OCI-LY1 (cell line): ENCODE data around the gene STRBP.

Experiments
- H2AFZ ChIP-seq: fragments of 200-600 bp; sonication (generic), shearing (Covaris generic); 2 replicates; pipeline ENCODE4 v1.6.0; 2014; ENCODE audit warnings: antibody characterized with exemption, mild to moderate bottlenecking, low read length
- H3F3A ChIP-seq: fragments of 200-600 bp; sonication (generic), shearing (Covaris generic); 2 replicates; pipeline ENCODE4 v1.6.0; 2014; ENCODE audit warnings: mild to moderate bottlenecking, antibody characterized with exemption, low read length, moderate library complexity; ENCODE audit not compliant: insufficient read depth
- H3K27ac ChIP-seq: fragments of 200-600 bp; sonication (generic); 2 replicates; pipeline ENCODE4 v1.5.1; 2014; ENCODE audit warnings: low read length, mixed run types, mild to moderate bottlenecking, low read depth; ENCODE audit not compliant: poor library complexity, severe bottlenecking
- H3K27me3 ChIP-seq: fragments of 200-600 bp; sonication (generic); 2 replicates; pipeline ENCODE4 v1.6.0; 2014; ENCODE audit warnings: antibody characterized with exemption, mild to moderate bottlenecking, low read length, moderate library complexity; ENCODE audit not compliant: insufficient read depth
- H3K36me3 ChIP-seq: fragments of 200-600 bp; sonication (generic); 2 replicates; pipeline ENCODE4 v1.6.1; 2014; ENCODE audit warnings: mild to moderate bottlenecking, antibody characterized with exemption, low read length, moderate library complexity, mixed read lengths; ENCODE audit not compliant: insufficient read depth
- H3K4me1 ChIP-seq: fragments of 200-600 bp; sonication (generic); 2 replicates; pipeline ENCODE4 v1.5.1; 2014; ENCODE audit warnings: mild to moderate bottlenecking, low read length, moderate library complexity; ENCODE audit not compliant: insufficient read depth, severe bottlenecking
- H3K4me2 ChIP-seq: fragments of 200-600 bp; sonication (generic), shearing (Covaris generic); 2 replicates; pipeline ENCODE4 v1.6.1; 2014; ENCODE audit warnings: low read length
- H3K4me3 ChIP-seq: fragments of 200-600 bp; sonication (generic); 2 replicates; pipeline ENCODE4 v1.5.1; 2014; ENCODE audit warnings: low read length, low read depth, mild to moderate bottlenecking, mixed read lengths; ENCODE audit not compliant: poor library complexity, severe bottlenecking
- H3K79me2 ChIP-seq: fragments of 200-600 bp; shearing (Covaris generic); 2 replicates; pipeline ENCODE4 v1.6.1; 2016; ENCODE audit warnings: mixed run types, low read length, mixed read lengths; ENCODE audit not compliant: insufficient read depth
- H3K9ac ChIP-seq: fragments of 200-600 bp; sonication (generic), shearing (Covaris generic); 2 replicates; pipeline ENCODE4 v1.6.1; 2014; ENCODE audit warnings: mild to moderate bottlenecking, low read length, mixed read lengths
- H3K9me2 ChIP-seq: fragments of 200-600 bp; sonication (generic), shearing (Covaris generic); 2 replicates; pipeline ENCODE4 v1.6.1; 2014; ENCODE audit warnings: low read depth, mild to moderate bottlenecking, low read length, mixed read lengths
- H3K9me3 ChIP-seq: fragments of 200-600 bp; shearing (Covaris generic); 2 replicates; pipeline ENCODE4 v1.6.1; 2014; ENCODE audit warnings: low read length, mixed read lengths
- H4K20me1 ChIP-seq: fragments of 200-600 bp; sonication (generic), shearing (Covaris generic); 2 replicates; pipeline ENCODE4 v1.6.0; 2016; ENCODE audit warnings: mild to moderate bottlenecking, low read length; ENCODE audit not compliant: insufficient read depth
- CTCF ChIP-seq: fragments of 200-600 bp; sonication (generic), shearing (Covaris generic); IDR thresholded peaks from 2 replicates; pipeline ENCODE4 v1.5.1; 2017; ENCODE audit warnings: mild to moderate bottlenecking, antibody characterized with exemption, low read length, moderate library complexity, mixed read lengths
- EZH2 ChIP-seq: fragments of 200-600 bp; sonication (generic), shearing (Covaris generic); IDR thresholded peaks from 2 replicates; pipeline ENCODE4 v1.8.0; 2017; ENCODE audit warnings: borderline replicate concordance, mixed run types, mild to moderate bottlenecking, antibody characterized with exemption, low read length, moderate library complexity, mixed read lengths

Gene STRBP

DNA sequence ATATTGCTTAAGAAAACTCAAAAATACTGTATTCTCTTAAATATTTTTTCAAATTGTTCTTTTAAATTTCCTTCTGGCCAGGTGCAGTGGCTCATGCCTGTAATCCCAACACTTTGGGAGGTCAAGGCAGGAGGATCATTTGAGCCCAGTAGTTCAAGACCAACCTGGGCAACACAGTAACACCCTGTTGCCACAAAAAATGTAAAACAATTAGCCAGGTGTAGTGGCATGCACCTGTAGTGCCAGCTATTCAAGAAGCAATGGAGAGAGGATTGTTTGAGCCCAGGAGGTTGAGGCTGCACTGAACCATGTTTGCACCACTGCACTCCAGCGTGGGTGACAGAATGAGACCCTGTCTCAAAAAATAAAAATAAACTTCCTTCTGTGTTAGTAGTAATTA is 94.3 kb downstream of the STRBP start:
- Histone ChIP-seq H3K4me2 (peak overlapping the region; percentile 72), H3K27me3 (no peaks in the 10 kb centered on the region), H3K9me2 (no peaks in the 10 kb centered on the region), H3F3A (peaks cover 10% of the 10 kb centered on the region; the same call in 1 of the 2 replicates), H3K4me3 (peak overlapping the region; percentile 26), H3K79me2 (peaks cover 19% of the 10 kb centered on the region; the same call in 1 of the 2 replicates), H3K9ac (peak overlapping the region; percentile 59), H2AFZ (no peak overlapping the region), H4K20me1 (no peaks in the 10 kb centered on the region), H3K4me1 (peaks cover 100% of the 10 kb centered on the region), H3K9me3 (no peaks in the 10 kb centered on the region), H3K36me3 (peaks cover 48% of the 10 kb centered on the region; the same call in 1 of the 2 replicates), H3K27ac (peak overlapping the region; percentile 99)
- TF ChIP-seq CTCF (no peak), EZH2 (no peak)

- Histone ChIP-seq H3K27me3 (no peaks in the 10 kb centered on the region), H3K4me3 (no peak overlapping the region), H3K36me3 (peaks cover 32% of the 10 kb centered on the region; the same call in 1 of the 2 replicates), H3K27ac (peak overlapping the region; percentile 99), H3K4me1 (peaks cover 98% of the 10 kb centered on the region), H3F3A (no peaks in the 10 kb centered on the region), H4K20me1 (no peaks in the 10 kb centered on the region), H3K9ac (0 out of 2 replicates have a peak overlapping the region, but pooled peaks have one; percentile 4), H3K79me2 (peaks cover 15% of the 10 kb centered on the region; the same call in 1 of the 2 replicates), H3K4me2 (0 out of 2 replicates have a peak overlapping the region, but pooled peaks have one; percentile 12), H2AFZ (no peak overlapping the region), H3K9me2 (no peaks in the 10 kb centered on the region), H3K9me3 (no peaks in the 10 kb centered on the region)
- TF ChIP-seq EZH2 (no peak), CTCF (no peak)
Measured at GRCh38 chr9:123169926-123170325, 98.5 kb downstream of the STRBP start.

- H3K36me3 ChIP-seq = peaks cover 30% of the 10 kb centered on the region; the same call in 1 of the 2 replicates
- TF ChIP-seq EZH2 (no peak), CTCF (no peak)
- peak overlapping the region; percentile 99 for H3K27ac ChIP-seq
Measured at GRCh38 chr9:123168586-123168985, 99.8 kb downstream of the STRBP start.

More at GRCh38 chr9:123168586-123168985, 99.8 kb downstream of the STRBP start:
- H3K4me1 ChIP-seq = peaks cover 96% of the 10 kb centered on the region
- H3K79me2 ChIP-seq = peaks cover 14% of the 10 kb centered on the region; the same call in 1 of the 2 replicates
- H3K4me2 ChIP-seq = peak overlapping the region; percentile 26; the same call in 1 of the 2 replicates
- H4K20me1 ChIP-seq = no peaks in the 10 kb centered on the region
- H2AFZ ChIP-seq = no peak overlapping the region
- no peak overlapping the region for H3K4me3 ChIP-seq
- no peaks in the 10 kb centered on the region for H3K27me3 ChIP-seq
- H3K9ac ChIP-seq = peak overlapping the region; percentile 5; the same call in 1 of the 2 replicates
- no peaks in the 10 kb centered on the region for H3F3A ChIP-seq
- H3K9me2 ChIP-seq = no peaks in the 10 kb centered on the region
- H3K9me3 ChIP-seq = no peaks in the 10 kb centered on the region
